GM19023 (cell line): ENCODE data around the gene DOCK1.

Experiments used
- ATAC-seq: cut with Tn5 transposase; IDR thresholded peaks from one replicate; pipeline ENCODE4 v1.9.1; 2021; ENCODE audit warnings: mild to moderate bottlenecking, moderate library complexity; ENCODE audit not compliant: unreplicated experiment

Gene DOCK1

DNA sequence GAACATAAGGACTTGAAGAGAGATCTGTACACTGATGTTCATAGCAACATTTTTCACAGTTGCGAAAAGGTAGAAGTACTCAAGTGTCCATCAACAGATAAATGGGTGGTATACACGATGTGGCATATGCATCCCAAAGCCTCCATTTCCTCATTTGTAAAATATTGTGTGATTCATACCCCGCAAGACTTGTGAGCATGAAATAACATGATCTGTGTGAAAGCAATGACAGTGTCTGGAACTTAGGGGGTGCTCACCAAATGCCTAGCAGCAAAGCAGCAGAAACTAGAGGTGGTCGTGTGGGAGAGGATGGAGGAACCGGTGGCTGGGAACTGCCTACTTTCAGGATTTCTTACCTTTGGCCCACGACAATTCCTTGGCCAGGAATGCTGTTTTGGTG, 426.5 kb downstream of the DOCK1 start:
- ATAC-seq, result no peak

DNA sequence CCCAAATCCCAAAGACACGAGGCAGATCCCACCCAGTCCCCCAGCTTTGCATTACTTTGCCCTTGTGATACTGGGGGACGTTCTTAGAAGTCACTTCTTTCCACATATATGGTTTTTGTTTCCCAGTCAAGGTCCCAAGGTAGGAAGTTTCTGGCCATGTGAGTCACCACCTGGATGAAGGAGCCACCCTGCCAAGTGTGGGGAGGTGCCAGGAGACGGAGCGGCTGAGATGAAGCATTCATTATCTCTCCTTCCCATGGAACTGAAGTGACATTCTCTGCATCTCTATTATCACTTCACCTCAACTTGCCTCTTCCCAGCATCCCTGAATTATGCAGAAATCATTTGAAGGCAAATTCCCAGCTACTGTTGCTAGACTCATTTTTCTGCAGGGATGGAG, 427.4 kb downstream of the DOCK1 start:
- no peak for ATAC-seq

DNA sequence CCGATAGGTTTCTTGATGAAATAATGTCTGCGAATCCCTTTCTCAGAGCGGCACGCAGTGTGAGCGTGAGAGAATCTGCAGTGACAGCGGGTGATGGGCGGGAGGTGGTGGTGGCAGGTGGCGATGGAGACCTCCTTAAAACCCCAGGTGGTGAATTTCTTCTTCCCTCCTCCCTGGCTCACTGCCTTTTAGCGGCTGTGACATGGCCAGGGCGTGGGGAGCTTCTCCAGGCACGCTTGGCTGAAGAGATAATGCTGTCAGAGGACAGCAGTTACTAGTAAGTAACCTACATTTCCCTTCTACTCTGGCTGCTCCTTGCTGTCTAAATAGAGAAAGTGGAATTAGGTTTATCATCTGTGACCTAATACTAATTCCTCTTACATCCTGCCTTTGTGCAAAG, 432.6 kb downstream of the DOCK1 start:
- ATAC-seq, result no peak

DNA sequence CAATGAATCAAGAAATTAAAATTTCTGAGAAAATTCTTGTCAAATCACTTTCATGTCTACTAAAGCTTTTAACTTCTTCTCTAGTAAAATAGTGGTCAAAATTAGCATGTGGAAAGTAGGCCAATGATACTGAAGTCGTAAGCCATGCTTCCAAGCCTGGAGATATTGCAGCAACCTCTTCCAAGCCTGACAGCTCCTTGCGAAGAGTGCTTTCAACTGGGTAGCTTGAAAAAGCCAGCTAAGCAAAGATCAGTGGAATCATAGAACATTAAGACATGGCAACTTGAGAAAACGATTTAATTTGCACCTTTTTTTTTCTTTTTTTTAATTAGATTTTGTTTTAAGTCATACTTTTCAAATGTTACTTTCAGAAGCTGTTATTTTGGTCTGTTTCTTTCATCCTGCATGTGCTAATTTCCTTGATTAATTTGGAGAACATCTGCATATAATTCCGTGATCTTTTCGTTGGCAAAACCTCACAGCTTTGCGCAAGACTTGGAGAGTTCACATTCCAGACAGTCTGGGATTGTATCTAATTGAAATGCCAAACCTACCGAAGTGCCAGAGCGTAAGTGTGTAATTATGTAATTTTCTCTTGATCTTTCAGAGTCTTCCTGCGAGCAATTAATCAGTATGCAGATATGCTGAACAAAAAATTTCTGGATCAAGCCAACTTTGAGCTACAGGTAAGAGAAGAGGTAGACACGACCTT, 433.3 kb downstream of the DOCK1 start:
- no peak for ATAC-seq

DNA sequence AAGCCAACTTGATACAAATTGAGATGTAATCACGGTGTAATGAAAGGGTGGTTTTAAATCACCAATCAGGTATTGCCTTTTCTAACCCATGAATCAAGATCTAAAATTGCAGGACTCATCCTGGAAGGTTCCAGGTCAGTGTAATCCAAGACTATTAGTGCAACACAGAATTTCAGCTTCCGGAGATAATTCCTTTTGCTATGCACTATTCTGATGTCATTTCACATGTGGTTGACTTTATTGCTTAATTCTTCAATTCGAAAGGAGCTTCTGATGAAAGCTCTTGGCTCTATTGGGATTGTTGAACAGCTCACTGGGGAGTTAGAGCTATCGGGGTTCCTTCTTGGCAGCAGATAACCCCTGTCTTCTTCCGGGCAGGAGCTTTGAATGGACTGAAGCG, 438.6 kb downstream of the DOCK1 start:
- ATAC-seq, result no peak

DNA sequence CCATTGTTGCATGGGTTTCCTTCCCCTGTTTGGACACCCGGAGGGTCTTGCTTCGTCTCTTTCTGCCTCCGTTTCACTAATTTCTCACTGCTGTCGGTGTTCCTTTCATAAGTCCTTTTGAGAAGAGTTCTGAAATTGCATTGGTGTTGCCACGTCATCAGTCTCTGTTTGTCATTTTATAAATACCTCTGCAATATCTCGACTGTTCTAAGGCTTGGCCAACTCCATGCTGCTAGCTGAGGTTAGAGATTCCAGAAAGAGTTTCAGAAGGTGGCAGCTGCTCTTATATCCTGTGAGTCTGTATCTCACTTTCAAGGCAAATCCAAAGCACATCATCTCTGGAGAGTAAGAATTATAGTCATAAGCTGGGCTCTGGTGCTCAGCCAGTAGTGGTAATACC, 439.1 kb downstream of the DOCK1 start:
- ATAC-seq, result no peak

DNA sequence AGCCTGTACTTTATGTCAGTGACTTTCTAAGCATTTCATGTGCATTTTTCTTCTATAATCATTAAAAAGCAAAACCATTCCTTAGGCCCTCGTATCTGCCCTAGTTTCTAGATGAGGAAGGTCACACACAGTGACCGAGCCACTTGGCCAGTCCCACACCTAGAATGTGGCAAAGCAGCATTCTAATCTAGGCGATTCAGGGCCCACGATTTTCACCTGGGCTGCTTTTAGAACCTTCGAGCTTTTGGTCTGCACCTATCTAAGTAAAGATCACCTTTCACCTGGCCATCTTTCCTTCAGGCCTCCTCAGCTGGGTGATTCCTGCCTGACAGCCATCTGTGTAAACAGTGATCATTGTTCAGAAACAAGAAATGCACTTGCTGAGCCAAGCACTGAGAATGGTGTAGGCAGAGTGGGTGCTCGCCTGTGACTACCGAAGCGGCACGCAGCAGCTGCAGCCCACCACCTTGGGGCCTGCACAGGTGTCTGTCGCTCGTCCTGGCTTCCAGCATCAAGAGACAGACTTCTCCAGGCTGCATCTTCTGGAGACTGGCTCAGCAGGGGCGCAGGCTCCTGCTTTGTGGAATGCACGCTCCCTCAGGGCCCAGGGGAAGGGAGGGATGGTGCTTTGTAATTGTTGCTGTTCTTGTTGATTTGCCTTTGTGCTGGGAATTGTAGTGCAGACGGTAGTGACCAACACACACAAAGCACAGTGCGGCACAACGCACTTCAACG, 440.2 kb downstream of the DOCK1 start:
- no peak for ATAC-seq

DNA sequence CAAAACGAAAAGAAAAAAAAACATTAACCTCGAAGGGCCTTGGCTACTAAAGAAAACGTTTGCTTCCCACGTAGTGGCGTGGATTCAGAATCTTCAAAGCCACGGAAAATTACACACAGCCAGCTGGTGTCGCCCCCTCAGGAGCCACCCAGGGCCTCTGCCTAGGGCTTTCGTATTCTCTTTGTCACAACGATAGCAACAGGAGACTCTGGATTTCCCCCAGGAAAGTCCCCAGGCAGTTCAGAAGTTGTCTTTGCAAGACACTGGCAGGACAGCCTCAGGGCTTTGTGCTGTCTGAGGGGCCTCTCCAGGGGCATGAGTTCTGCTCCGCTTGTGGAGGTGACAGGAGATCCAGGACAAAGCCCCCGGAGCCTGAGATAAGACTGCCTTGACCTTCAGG, 441.4 kb downstream of the DOCK1 start:
- ATAC-seq, result peak; percentile 79

DNA sequence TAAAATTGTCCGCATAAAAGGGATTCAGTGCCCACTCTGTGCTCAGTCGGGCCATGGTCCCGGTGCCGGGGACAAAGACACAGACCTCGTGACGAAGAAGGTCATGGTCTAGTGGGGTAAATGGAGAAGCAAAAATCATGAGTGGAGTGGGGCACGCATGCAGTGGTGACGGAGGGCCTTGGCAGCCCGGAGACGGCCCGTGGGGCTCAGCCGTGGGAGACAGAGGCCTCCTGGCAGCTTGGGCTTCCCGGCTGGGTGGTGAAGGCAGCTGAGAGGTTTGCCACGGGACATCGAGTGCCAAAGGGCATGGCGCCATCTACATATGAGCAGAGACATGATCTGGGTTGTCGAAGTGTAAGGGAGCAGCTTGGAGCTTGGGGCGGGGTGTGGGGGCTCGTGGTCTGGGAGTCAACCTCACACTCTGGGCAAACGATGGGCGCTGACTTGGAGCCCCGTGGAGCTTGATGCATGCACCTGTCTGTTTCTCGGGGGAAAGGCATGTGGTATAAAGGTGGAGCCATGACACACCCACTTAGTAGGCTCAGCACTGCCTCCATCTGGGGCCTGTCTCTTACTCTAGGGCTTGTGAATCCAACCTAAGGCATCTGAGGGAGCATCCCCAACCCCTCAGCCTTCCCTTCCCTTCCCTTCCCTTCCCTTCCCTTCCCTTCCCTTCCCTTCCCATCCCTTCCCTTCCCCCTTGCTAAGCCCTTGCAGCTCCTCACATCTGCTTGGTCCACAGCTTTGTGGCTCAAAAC, 442.2 kb downstream of the DOCK1 start:
- no peak for ATAC-seq

DNA sequence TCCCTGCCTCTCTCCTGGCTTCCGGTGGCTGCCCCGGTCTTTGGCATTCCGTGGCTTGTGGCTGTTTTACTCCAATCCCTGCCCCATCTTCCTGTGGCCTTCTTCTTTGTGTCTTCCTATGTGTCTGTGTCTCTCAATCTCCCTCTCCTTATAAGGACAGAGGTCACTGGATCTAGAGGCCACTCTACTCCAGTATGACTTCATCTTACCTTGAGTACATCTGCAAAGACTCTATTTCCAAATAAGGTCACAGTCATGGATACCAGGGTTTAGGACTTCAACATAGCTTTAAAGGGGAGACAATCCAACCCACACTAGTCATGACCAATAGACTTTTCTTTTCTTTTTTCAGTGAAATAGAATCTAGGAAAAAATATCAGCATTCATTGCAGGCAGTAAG, 444.5 kb downstream of the DOCK1 start:
- no peak for ATAC-seq

DNA sequence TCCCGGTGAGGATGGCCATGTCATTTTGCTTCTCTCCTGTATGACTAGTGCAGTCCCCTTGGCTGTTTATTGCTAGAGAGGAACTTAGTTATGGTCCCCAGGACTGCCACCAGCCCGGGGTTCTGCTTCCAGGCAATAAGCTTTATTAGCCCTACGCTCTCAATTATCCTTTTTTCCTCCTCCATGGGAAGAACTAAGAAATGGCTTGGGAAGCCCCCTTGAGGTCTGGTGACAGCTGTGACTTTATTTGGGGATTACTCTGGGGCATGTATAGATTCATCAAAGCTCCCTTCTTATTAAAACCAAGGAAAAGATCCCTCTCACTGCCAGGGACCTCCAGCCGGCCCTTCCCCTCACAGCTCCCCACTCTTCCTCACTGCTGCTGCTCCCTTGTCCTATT, 446.3 kb downstream of the DOCK1 start:
- ATAC-seq, result no peak

DNA sequence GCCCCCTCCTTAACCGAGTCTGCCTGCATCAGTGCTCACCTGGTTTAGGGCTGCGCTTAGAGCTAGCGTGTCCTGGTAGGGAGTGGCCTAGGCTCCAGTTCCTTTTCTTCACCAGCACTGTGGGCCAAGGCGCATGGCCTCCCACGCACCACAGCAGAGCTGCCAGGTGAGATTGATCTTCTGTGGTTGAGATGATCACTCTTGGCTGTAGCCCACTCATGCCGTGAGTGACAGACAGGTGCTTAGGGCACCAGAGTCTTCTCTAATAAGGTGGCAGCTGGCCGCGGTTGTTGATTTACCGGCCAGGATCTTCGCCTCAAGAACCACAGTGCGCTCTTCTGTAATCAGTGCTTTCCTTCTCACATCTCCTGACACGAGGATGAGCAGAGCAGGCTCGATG, 448.3 kb downstream of the DOCK1 start:
- no peak for ATAC-seq

DNA sequence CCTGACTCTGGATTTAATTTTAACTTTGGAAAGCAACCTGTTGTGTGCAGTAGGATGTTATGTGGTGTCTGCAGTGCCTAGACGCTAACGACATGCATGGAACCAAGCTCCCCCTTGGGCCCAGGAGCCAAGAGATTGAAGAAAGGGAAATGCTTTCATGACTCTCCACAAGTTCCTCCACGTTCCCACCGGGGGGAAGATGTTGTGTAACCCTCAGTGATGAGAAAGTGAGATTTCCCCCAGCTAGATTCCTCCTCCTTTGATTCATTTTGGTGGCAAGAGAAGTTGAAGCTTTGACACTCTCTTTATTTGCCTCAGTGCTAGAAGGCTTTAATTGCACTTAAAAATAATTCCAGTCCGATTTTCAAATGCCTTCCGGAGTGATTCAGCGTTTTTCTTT, 449.0 kb downstream of the DOCK1 start:
- no peak for ATAC-seq

DNA sequence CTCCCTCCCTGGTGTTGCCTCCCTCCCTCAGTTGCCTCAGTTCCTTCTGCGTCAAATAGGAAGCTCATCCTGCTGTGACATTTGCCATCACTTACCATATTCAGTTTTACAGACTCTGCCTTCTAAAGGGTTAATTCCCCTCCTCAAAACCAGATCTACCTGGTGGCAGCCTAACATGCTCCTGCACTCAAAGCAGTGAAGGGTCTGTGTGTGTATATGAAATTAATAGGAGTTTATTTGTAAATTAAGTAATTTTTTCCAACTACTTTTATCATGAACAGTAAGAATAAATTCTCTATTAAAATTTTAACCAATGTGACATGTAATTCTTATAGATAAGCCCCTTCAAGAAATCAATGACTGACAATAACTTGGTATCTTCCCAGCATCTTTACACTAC, 449.8 kb downstream of the DOCK1 start:
- no peak for ATAC-seq

DNA sequence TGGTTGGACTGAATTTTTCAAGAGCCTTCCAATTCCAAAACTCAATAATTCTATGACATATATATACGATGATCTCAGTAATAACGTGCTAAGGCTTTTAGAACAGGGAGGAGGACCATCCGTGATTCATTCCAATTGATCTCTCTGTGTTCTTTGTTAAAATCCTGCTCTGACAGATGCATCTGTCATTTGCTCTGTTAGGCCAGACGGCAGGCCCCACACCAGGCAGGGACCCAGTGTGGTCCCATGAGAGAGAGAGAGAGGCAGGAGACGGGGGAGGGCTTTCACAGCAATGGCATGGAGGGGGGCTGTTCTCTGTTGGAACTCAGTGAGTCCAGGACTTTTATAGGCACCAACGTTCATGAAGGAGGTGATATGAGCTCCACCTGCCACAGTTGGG, 451.1 kb downstream of the DOCK1 start:
- ATAC-seq, result no peak

DNA sequence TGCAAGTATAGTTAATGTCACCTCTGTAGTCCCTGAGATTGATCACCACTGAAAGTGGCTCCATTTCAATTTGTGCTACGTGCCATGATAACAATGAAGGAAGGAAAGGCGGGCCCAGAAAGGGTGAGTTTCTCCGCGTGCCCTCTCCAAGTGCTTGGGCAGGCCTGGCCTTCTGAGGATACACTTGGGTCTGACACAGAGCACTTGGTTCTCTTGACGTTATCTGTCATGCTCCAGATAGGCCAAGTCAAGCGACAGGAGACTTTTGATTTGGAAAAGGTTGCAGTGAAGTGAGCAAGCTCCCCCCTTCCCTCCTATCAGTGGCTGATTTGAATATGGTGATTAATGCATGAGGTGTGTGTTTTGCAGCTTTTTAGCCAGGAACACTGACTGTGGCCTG, 452.0 kb downstream of the DOCK1 start:
- no peak for ATAC-seq

DNA sequence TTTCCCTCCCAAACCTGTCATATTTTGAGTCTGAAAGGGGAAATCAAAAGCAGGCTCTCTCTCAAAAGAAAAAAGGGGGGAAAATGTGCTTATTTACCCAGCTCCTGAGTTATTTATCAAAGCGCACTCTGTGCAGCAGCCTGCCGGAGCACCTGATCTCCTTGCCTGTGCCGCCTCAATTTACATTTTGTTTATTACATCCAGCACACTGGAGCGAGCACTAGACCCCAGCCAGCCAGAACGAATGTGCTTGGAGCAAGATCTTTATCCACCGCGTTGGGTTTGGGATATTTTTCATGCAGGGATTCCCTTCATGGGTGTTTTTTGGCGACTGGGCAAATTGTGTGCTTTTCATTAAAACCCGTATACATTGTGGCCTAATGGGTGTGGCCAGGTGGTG, 453.1 kb downstream of the DOCK1 start:
- ATAC-seq, result no peak

DNA sequence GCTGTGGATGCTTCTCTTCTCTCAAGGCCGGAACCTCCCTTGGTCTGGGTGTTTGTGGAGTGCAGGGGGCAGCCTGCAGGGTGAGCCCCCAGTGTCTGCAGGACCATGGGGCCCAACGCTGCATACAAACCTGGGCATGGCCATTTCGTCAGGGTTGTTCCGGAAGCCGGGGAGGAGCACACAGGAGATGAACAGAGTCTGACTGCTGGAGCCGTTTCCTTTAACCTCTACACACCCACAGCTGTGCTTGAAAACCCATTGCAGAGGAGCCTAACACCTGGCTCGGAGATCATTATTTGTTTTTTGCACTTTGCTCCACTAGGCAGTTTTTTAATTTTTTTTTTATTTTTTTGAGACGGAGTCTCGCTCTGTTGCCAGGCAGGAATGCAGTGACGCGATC, 458.8 kb downstream of the DOCK1 start:
- no peak for ATAC-seq

DNA sequence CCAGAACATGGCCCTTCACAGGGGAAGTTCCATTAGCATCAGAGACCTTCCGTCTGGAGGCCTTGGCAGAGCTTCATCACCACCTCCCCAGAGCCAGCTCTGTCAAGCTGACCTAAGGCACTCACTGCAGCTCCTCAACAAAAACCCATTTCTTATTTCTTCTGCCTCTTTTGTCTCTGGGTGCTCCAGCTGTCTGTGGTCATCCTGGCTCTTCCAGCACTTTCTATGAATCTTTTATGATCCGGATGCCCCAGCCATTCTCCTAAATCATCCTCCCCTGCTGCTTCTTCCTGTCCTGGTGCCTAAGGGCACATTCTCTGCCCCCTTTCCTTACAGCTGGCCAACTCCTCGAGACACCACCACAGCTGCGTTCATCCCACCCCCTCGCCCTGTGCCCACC, 462.9 kb downstream of the DOCK1 start:
- ATAC-seq, result no peak

DNA sequence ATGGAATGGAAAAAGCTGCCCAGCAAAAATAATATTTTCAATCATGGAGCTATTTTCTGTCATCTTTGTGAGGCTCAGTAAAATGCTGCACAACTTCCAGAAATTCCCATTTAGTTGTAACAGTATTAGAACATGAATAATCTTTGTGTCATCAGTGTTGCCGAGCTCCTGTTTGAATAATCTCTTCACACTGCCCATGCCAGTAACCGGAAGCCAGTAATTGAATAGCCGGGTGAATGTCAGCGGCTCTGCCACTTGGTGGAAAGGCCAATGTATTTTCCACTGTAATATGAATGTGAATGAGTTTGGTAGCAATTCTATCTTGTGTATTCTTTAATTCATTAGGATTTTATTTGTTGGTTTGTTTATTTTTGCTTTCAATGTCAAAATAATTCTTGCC, 463.7 kb downstream of the DOCK1 start:
- ATAC-seq, result no peak

DNA sequence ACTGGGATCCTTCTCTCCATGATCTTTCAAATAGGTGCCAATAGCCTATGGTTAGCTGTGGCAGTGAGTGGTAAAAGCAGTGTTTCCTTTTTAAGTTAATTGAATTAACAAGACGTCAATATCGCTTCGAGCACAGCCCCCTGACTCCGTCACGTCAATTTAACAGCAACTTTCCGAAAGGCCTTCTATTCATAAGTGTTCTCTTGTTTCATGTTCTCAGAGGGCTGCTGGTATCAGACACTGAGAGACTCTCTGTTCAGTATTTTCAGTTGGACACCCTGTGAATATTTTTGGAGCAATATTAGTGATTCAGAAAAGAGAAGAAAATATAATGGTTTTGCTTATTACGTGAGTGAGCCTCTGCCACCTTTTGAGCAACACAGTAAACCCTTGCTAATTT, 465.4 kb downstream of the DOCK1 start:
- no peak for ATAC-seq

DNA sequence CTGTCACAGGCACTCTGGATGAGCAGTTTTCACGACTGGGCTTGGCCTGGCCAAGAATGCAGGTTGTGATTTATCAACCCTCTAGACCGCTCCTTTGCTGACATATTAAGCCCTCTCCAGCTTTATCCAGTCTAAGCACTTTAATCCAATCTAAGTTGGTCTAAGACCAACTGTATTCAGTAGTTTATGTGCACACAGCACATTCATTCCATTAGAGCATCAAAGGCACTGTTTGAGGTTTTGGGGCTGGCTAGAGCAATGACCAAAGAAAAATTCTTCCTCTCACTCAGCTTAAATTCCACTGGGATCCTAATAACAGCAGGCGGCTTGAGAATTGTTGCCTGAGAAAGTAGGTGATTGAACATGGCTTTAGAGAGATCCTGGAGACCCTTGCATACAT, 467.1 kb downstream of the DOCK1 start:
- ATAC-seq, result no peak
